H1 (cell line): Measurements from ENCODE around the gene LHX5. TPM values are rescaled to one million over a fixed set of nuclear protein-coding genes. Genes with fewer than 3 reads are reported as not detected.

ENCODE experiments used
- CTCF ChIA-PET: fragments of 300-600 bp; sonication (Branson Sonifier 250); formaldehyde crosslinking; loops from one replicate; lab custom pipeline; 2021; ENCODE audit not compliant: partially characterized antibody; lab: Charles Lee
- POLR2A ChIA-PET: fragments of 300-600 bp; sonication (Branson Sonifier 250); formaldehyde crosslinking; loops from one replicate; lab custom pipeline; 2021; ENCODE audit warnings: inconsistent platforms; ENCODE audit not compliant: partially characterized antibody; lab: Charles Lee
- DNase-seq, 2 experiments: peaks; one replicate each; pipeline versions ENCODE4 v3.0.0 to v3.0.0-alpha.2; 2010 to 2022; ENCODE audit warnings: low spot score in 2 of 2, low read depth in 1 of 2, mixed read lengths in 1 of 2
- FAIRE-seq: peaks from 2 replicates; lab custom pipeline; 2011; peaks lifted over from hg19 to GRCh38; lab: Jason Lieb, UNC
- H2AFZ ChIP-seq: 2 replicates; pipeline ENCODE4 v1.8.1; 2012; ENCODE audit warnings: low read length, inconsistent platforms
- H2AK5ac ChIP-seq: 2 replicates; pipeline ENCODE4 v1.6.1; 2013; ENCODE audit warnings: low read depth, low read length
- H2BK120ac ChIP-seq: replicated peaks from 2 replicates; pipeline ENCODE3; 2013; ENCODE audit warnings: low read depth, low read length, inconsistent platforms
- H2BK12ac ChIP-seq: 2 replicates; pipeline ENCODE4 v1.6.1; 2013; ENCODE audit warnings: low read depth, low read length
- H2BK15ac ChIP-seq: 2 replicates; pipeline ENCODE4 v1.6.1; 2013; ENCODE audit warnings: low read length
- H2BK20ac ChIP-seq: 2 replicates; pipeline ENCODE4 v1.6.1; 2013; ENCODE audit warnings: low read length
- H2BK5ac ChIP-seq: 2 replicates; pipeline ENCODE4 v1.6.1; 2013; ENCODE audit warnings: low read depth, low read length
- H3K14ac ChIP-seq: 2 replicates; pipeline ENCODE4 v1.6.1; 2013; ENCODE audit warnings: inconsistent platforms; ENCODE audit not compliant: insufficient read length
- H3K18ac ChIP-seq: 2 replicates; pipeline ENCODE4 v1.6.1; 2013; ENCODE audit warnings: low read length; ENCODE audit errors: extremely low read depth
- H3K23ac ChIP-seq: 2 replicates; pipeline ENCODE4 v1.6.1; 2013; ENCODE audit warnings: inconsistent platforms; ENCODE audit not compliant: insufficient read length
- H3K23me2 ChIP-seq: 2 replicates; pipeline ENCODE4 v1.6.1; 2013; ENCODE audit warnings: low read depth, low read length
- H3K27ac ChIP-seq: 2 replicates; pipeline ENCODE4 v1.6.1; 2011; ENCODE audit warnings: low read depth, low read length, inconsistent platforms
- H3K27me3 ChIP-seq, 4 experiments: replicated peaks in 1 of 4; 1 replicate in 1 of 4; 2 replicates in 3 of 4; pipeline versions ENCODE4 v1.6.1 to v1.8.1; 2011 to 2013; ENCODE audit warnings: low read length in 3 of 4, mild to moderate bottlenecking in 3 of 4, inconsistent platforms in 2 of 4, mixed read lengths in 2 of 4, moderate library complexity in 1 of 4; ENCODE audit not compliant: control insufficient read depth in 3 of 4, insufficient read depth in 3 of 4; ENCODE audit errors: extremely low read depth in 1 of 4
- H3K36me3 ChIP-seq, 4 experiments: 2 replicates each; pipeline versions ENCODE4 v1.6.1 to v1.8.1; 2011 to 2013; ENCODE audit warnings: mild to moderate bottlenecking in 4 of 4, low read length in 3 of 4, moderate library complexity in 2 of 4, control low read depth in 1 of 4, inconsistent platforms in 1 of 4; ENCODE audit not compliant: insufficient read depth in 4 of 4, control insufficient read depth in 2 of 4
- H3K4ac ChIP-seq: replicated peaks from 2 replicates; pipeline ENCODE3; 2013; ENCODE audit warnings: low read length, low read depth, mixed read lengths, inconsistent platforms; ENCODE audit not compliant: insufficient read length
- H3K4me1 ChIP-seq, 4 experiments: replicated peaks in 1 of 4; 1 replicate in 1 of 4; 2 replicates in 3 of 4; pipeline versions ENCODE4 v1.6.1 to v1.8.1; 2011 to 2013; ENCODE audit warnings: low read length in 3 of 4, inconsistent platforms in 2 of 4, mixed read lengths in 1 of 4; ENCODE audit not compliant: insufficient read depth in 4 of 4, control insufficient read depth in 3 of 4
- H3K4me2 ChIP-seq, 2 experiments: 2 replicates each; pipeline versions ENCODE4 v1.6.1 to v1.8.1; 2011 to 2013; ENCODE audit warnings: low read depth in 2 of 2, low read length in 2 of 2, control low read depth in 1 of 2, inconsistent platforms in 1 of 2, mild to moderate bottlenecking in 1 of 2; ENCODE audit not compliant: insufficient read depth in 1 of 2
- H3K4me3 ChIP-seq, 4 experiments: fragments of 200-600, 300-600 bp in 1 of 4; sonication (generic), shearing (Covaris generic), sonication (Bioruptor Twin) in 1 of 4; 2 replicates each; pipeline versions ENCODE4 v1.5.1 to v1.8.1; 2011 to 2016; ENCODE audit warnings: low read length in 4 of 4, low read depth in 3 of 4, control low read depth in 2 of 4, inconsistent platforms in 2 of 4, mild to moderate bottlenecking in 2 of 4, mixed read lengths in 1 of 4, moderate library complexity in 1 of 4; ENCODE audit not compliant: insufficient read depth in 2 of 4; ENCODE audit errors: extremely low read depth in 1 of 4
- H3K56ac ChIP-seq: replicated peaks from 2 replicates; pipeline ENCODE3; 2013; ENCODE audit warnings: low read depth, mild to moderate bottlenecking, mixed read lengths, low read length, inconsistent platforms; ENCODE audit not compliant: insufficient read length
- H3K79me1 ChIP-seq: 2 replicates; pipeline ENCODE4 v1.6.1; 2013; ENCODE audit warnings: low read depth, low read length, control low read depth
- H3K79me2 ChIP-seq, 2 experiments: 2 replicates each; pipeline versions ENCODE4 v1.6.1 to v1.8.1; 2012 to 2013; ENCODE audit warnings: low read length in 2 of 2, mild to moderate bottlenecking in 2 of 2, inconsistent platforms in 1 of 2; ENCODE audit not compliant: insufficient read depth in 2 of 2, control insufficient read depth in 1 of 2
- H3K9ac ChIP-seq, 4 experiments: replicated peaks in 1 of 4; 1 replicate in 1 of 4; 2 replicates in 3 of 4; pipeline versions ENCODE4 v1.6.1 to v1.8.1; 2011 to 2013; ENCODE audit warnings: low read depth in 3 of 4, low read length in 3 of 4, control low read depth in 2 of 4, mild to moderate bottlenecking in 2 of 4, moderate library complexity in 2 of 4, inconsistent platforms in 1 of 4; ENCODE audit errors: extremely low read depth in 1 of 4
- H3K9me3 ChIP-seq, 2 experiments: 2 replicates each; pipeline versions ENCODE4 v1.6.1 to v1.8.1; 2012 to 2013; ENCODE audit warnings: mild to moderate bottlenecking in 2 of 2, moderate library complexity in 2 of 2, control low read depth in 1 of 2, inconsistent platforms in 1 of 2, low read depth in 1 of 2, low read length in 1 of 2, mixed read lengths in 1 of 2; ENCODE audit not compliant: insufficient read depth in 2 of 2
- H4K20me1 ChIP-seq, 2 experiments: replicated peaks in 1 of 2; 2 replicates each; pipeline versions ENCODE3 to v1.8.1; 2011 to 2013; ENCODE audit warnings: inconsistent platforms in 2 of 2, low read length in 2 of 2, mild to moderate bottlenecking in 1 of 2; ENCODE audit not compliant: insufficient read depth in 2 of 2, control insufficient read depth in 1 of 2
- H4K5ac ChIP-seq: 2 replicates; pipeline ENCODE4 v1.6.1; 2013; ENCODE audit warnings: low read length, low read depth, mixed read lengths, inconsistent platforms; ENCODE audit not compliant: insufficient read length
- H4K8ac ChIP-seq: 2 replicates; pipeline ENCODE4 v1.8.0; 2013; ENCODE audit warnings: mild to moderate bottlenecking, moderate library complexity, low read length, inconsistent platforms; ENCODE audit not compliant: insufficient read depth; ENCODE audit errors: extremely low read depth
- H4K91ac ChIP-seq: replicated peaks from 2 replicates; pipeline ENCODE3; 2013; ENCODE audit warnings: low read length, mixed read lengths, inconsistent platforms; ENCODE audit not compliant: insufficient read length
- SP1 ChIP-seq: IDR thresholded peaks from 2 replicates; pipeline ENCODE4 v1.6.1; 2011; ENCODE audit warnings: low read depth, low read length
- SP2 ChIP-seq: IDR thresholded peaks from 2 replicates; pipeline ENCODE4 v1.6.1; 2012; ENCODE audit warnings: mild to moderate bottlenecking, low read length, inconsistent platforms
- TAF7 ChIP-seq: optimal IDR thresholded peaks from 2 replicates; pipeline ENCODE3; 2011; ENCODE audit warnings: low read depth, mild to moderate bottlenecking, inconsistent platforms, low read length, moderate library complexity, borderline replicate concordance
- WGBS, 2 experiments: shearing (Covaris generic) in 1 of 2; methylation state at CpG; one replicate each; pipeline versions ENCODE4 v1.1.6 to v1.1.7; 2013 to 2015; ENCODE audit warnings: low lambda C conversion rate in 2 of 2, mixed read lengths in 2 of 2, inconsistent platforms in 1 of 2, low coverage in 1 of 2, missing lambda C conversion rate in 1 of 2; ENCODE audit not compliant: insufficient replicate concordance in 2 of 2, insufficient coverage in 1 of 2, insufficient read length in 1 of 2; ENCODE audit errors: extremely low coverage in 1 of 2, missing lambda C conversion rate in 1 of 2; 5-methylcytosine and 5-hydroxymethylcytosine counted together
- polyA plus RNA-seq, 7 experiments: library from polyadenylated mRNA; depleted of rRNA in 3 of 7; stranded (reverse) in 5 of 7; unstranded in 2 of 7; fragments of >200 nt in 5 of 7; fragments of 200-250 nt in 2 of 7; gene quantifications; 1 replicate in 5 of 7; 2 replicates in 1 of 7; 4 replicates in 1 of 7; pipeline versions ENCODE4 v1.2.1 to v1.2.3, GENCODE V29; 2011 to 2013; ENCODE audit warnings: missing spikeins in 2 of 7, mixed read lengths in 2 of 7
- total RNA-seq: library from RNA; stranded (reverse); fragmentation: NEBNext Ultra II Directional; extraction: Animal tissue kit (Norgen Biotek cat#: 25700); gene quantifications from 2 replicates; pipeline ENCODE4 v1.2.1, GENCODE V29; 2021

Gene LHX5
- total and polyA plus RNA-seq, 2 of the 8 experiments (the other 6 are each of a cell fraction or from before 2014, with no cell fraction given): 0.47 to 1.1 TPM

GRCh38 chr12:113439301-113439597 lies 32.4 kb downstream of the LHX5 start:
- Histone ChIP-seq H3K4me3 (no peak overlapping the region), H4K5ac (no peak overlapping the region), H3K23ac (no peak overlapping the region), H3K27ac (no peak overlapping the region), H3K79me1 (no peaks in the 10 kb centered on the region), H3K14ac (no peak overlapping the region), H3K18ac (no peak overlapping the region), H2BK20ac (no peak overlapping the region), H2BK120ac (no peak overlapping the region), H3K9me3 (no peaks in the 10 kb centered on the region; a peak in 1 of 4 replicates), H2AK5ac (no peak overlapping the region), H2BK12ac (no peak overlapping the region), H2BK15ac (no peak overlapping the region), H2AFZ (no peak overlapping the region), H4K20me1 (no peaks in the 10 kb centered on the region), H4K8ac (no peak overlapping the region), H3K9ac (no peak overlapping the region), H2BK5ac (no peak overlapping the region), H3K23me2 (peaks cover 6% of the 10 kb centered on the region; the same call in 1 of the 2 replicates), H4K91ac (no peak overlapping the region), H3K56ac (peak overlapping the region; percentile 49), H3K4ac (no peak overlapping the region), H3K79me2 (no peaks in the 10 kb centered on the region), H3K27me3 (peaks cover 0 to 2% (median 0%) of the 10 kb centered on the region in 4 experiments; a peak in 2 of 7 replicates), H3K4me2 (no peak overlapping the region), H3K36me3 (no peaks in the 10 kb centered on the region; a peak in 1 of 8 replicates), H3K4me1 (peaks cover 0 to 2% (median under 1%) of the 10 kb centered on the region in 4 experiments; a peak in 2 of 7 replicates)
- DNase-seq: no peak
- ChIA-PET CTCF (interaction anchor here (0.7 to 8.4 kb wide), 8 partner anchors 9 to 308 kb away, joined by 3 to 82 read pairs (median 4); no protein-coding TSS in a partner anchor), POLR2A (no interaction called here)
- FAIRE-seq: no peak
- WGBS, 2 experiments: 45 to 100% methylated on average over 1 to 4 of the region's 4 CpGs
- TF ChIP-seq SP1 (no peak), TAF7 (no peak), SP2 (no peak)
